T47D (cell line): Measurements from ENCODE around the gene GDF11.
A peak's percentile ranks its signal among the peaks of the same experiment; 100 is the strongest.

Experiments used
- DNase-seq, 2 experiments: peaks; one replicate each; pipeline versions ENCODE4 v3.0.0 to v3.0.0-alpha.2; 2011 to 2012; ENCODE audit warnings: low read depth in 1 of 2, low spot score in 1 of 2
- JUND ChIP-seq: IDR thresholded peaks from 2 replicates; pipeline ENCODE4 v1.6.1; 2012; ENCODE audit warnings: low read depth
- in situ Hi-C: cut with HindIII; loops from 2 replicates; pipeline ENCODE4 v1.10.0; 2016; ENCODE audit warnings: low sequenced_read_pairs, low pct_unique_long_range_greater_than_20kb

Gene GDF11

DNA sequence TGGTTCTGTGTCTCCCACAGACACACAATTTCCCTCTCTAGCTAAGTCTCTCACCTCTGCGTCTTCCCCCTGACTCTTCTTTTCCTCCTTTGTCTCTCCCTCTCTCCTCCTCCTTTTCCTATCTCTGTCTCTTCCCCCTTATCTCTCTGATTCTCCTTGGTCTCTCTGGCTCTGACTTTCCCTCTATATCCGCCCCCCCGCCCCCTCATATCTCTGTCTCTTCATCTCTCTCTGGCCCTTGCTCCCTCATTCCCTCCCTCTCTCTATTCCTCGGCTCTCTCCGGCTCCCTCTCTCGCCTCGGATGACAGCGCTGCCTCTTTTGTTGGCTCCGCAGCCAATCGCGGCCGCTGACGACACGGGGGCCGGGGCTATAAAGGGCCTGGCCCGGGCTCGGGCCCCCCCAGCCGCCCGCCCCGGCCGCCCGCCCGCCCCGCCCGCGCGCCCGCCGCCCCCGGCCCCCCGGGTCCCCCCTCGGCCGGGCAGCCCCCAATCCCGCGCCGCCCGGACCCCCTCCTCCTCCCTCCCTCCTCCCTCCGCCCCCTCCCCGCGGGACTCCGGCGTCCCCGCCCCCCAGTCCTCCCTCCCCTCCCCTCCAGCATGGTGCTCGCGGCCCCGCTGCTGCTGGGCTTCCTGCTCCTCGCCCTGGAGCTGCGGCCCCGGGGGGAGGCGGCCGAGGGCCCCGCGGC is at the start of gene GDF11:
TSS of gene GDF11 (plus strand) at position 404 of the 687 bp plus-strand sequence. CDS start at position 599, 195 bp downstream.
- DNase-seq = peak; percentile 89 to 96
- in situ Hi-C loops = no loop called here

DNA sequence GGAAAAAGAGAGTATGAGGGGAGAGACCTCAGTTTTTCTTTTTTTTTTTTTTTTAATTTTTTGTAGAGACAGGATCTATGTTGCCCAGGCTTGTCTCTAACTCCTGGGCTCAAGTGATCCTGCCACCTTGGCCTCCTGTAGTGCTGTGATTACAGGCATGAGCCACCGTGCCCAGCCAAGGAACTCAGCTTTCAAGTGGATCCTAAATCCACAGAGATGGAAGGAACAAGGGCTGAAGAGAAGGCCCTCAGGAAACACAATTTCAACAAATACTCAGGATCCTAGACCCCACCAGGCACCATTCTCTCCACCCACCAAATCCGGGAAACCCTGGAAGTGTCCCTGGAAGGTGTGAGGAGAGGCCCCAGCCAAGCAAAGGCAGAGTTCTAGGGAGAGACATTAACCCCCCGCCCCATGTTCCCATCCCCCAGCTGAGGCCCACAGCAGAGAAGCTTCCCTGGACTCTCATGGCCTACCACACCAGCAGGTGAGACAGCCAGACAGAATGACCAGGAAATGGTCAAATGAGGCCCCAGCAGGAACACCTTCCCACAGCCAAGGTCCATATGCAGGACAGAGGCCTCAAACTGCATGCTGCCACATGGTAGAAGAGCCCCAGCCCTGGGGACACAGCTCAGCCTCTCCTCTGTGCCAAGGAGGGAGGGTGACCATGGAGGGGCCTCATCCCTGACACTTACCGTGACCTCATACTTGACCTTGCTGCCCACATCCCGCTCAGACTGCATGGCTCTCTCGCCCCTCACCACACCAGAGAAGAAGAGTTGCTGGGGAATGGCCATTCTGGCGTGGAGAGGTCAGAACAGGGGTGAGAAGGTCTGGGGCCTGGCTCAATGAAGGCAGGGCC is 49.4 kb upstream of the GDF11 start:
- TF ChIP-seq JUND = no peak
- in situ Hi-C loops = no loop called here
- no peak for DNase-seq

More for the DNA sequence above, at the start of gene GDF11:
- no peak for TF ChIP-seq JUND

DNA sequence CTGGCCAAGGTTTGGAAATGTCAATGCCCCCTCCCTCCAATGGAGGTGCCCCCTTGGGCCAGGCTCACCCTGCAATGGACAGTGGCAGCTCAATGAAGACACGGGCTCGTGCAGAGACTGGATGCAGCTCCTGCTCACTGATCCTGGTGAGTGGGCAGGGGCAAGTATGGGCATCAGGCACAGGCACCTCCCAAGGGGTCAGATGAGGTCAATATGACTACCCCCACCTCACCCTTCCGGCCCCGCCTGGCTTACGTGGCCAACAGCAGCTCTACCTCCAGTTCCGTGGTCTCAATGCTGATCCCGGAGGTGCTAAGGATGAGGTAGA is 48.8 kb upstream of the GDF11 start:
- in situ Hi-C loops = no loop called here
- DNase-seq = no peak
- no peak for TF ChIP-seq JUND

DNA sequence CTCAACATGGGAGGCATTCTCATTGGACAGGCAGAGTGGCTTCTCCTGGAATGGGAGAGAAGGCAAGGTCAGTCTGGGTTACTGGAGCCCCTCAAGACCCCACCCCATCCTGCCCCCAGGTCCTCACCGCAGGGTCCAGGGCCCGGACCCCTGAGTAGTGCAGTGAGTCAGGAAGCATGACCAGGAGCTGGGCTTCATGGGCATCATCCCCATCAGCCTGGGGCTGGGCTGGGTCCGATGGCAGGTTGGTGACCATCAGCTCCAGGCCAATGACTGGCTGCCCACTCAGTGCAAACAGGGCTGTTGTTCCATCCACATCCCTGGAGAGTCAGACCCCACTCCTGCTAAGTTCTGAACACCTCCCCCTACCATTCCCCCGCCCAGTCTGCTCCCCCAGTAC is 48.3 kb upstream of the GDF11 start:
- DNase-seq = no peak
- no peak for TF ChIP-seq JUND
- in situ Hi-C loops = no loop called here

DNA sequence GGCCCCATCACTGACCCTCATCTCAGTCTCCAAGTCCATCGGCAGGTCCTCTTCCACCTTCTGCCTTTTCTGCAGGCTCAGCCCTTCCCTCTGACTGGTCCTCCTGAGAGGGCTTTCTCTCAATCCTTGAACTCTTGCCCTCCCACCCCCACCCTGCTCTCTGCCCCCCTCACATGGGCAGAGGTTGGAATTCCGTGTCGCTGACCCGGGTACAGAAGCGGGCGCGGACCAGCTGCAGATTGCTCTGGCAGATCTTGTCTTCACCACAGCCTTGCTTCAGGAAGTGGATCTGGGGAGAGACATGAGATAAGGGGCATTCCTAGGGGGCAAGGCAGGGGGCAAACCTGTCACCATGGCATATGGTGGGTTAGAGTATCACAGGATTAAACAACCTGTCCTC is 47.6 kb upstream of the GDF11 start:
- in situ Hi-C loops = no loop called here
- no peak for TF ChIP-seq JUND
- no peak for DNase-seq

DNA sequence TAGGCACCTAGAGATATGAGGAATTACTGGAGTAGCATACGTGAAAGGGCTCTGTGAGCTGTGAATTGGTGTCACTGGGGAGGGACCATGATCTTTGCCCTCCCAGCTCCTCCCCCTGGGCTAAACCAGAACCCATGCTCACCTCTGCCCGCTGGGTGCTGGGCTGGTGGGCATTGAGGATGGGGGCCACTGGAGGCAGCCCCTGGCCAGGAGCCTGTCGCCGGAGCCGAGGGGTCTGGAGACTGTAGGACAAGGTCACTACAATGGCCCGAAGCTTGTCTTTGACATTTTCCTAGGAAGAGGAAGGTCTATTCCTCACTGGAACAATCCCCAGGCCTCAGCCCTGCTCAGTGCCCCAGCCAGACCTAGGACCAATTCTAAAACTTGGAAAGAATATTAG is 46.8 kb upstream of the GDF11 start:
- DNase-seq = no peak
- in situ Hi-C loops = no loop called here
- TF ChIP-seq JUND = no peak

DNA sequence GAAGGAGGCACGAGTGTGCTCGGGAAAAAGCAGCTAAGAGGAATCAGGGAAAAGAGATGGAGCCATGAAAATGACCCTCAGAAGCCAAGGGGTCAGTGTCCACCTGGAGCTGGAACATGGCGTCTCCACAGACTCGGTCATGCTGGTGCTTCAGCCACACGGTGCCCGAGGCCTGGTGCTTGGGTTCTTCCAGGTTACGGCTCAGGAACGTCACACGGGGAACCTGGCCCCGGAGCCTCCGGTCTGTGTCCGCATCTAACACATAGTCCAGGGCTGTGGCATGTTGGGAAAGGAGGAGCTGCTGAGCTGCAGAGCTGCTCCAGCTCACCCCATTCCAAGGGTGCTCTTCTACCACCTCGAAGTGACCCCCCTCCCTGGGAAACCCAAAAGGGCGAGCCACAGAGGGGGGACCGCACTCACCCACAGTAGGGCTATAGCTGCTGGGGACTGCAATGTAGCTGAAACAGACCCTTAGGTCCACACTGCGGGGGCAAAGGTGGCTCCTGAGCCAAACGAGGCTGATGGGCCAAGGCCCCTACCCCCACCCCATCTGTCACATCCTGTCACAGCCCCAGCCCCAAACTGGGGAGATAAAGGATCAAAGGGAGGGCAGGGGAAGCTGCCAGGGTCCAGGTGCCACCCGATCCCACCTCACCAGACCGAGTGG is 46.0 kb upstream of the GDF11 start:
- in situ Hi-C loops = no loop called here
- no peak for TF ChIP-seq JUND
- no peak for DNase-seq

DNA sequence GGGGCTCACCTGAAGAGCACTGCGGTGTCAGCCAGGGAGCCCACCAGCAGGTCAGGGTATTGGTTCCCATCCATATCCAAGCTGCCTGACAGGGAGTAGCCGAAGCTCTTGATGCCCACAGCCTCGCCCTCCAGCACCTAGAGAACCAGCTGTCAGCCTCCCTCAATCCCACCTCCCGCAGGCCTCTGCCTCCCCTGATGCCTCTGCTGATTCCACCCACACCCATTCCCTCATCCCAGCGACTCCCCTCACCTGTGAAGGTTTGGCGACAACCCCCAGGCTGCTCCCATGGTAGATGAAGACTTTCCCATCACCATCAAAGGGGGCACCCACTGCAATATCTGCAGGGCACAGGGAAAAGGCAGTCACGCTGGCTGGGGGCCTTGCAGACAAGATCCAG is 45.2 kb upstream of the GDF11 start:
- DNase-seq = no peak
- in situ Hi-C loops = no loop called here
- no peak for TF ChIP-seq JUND

DNA sequence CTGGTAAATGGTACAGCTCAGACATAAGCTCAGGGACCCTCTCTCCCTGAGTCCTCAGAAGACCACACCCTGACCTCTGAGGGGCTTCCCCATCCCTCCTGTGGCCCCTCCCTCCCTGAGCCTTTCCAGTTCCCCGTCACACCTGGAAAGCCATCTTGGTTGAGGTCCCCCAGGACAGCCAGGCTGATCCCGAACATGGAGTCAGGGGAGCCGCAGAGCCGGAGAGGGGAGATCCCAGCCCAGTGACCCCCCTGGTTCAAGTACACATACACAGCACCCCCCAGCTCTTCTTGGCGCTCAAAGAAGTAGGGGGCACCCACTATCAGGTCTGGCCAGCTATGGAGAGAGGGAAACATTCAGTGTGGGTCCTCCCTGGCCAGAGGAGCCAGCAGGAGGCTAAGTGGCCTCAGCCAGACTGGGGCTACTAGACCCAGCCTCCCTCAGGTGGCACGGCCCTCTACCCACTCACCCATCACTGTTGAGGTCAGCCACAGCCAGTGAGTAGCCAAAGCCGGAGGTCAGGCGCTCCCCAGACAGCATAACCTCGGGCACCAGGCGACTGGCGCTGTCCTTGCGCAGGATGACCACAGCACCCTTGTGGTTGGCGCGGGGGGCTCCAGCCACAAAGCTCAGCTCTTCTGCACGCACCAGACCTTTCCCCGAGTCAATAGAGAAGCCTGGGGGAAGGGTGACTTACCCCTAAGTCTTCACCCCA is 44.5 kb upstream of the GDF11 start:
- in situ Hi-C loops = no loop called here
- DNase-seq = no peak
- TF ChIP-seq JUND = no peak

DNA sequence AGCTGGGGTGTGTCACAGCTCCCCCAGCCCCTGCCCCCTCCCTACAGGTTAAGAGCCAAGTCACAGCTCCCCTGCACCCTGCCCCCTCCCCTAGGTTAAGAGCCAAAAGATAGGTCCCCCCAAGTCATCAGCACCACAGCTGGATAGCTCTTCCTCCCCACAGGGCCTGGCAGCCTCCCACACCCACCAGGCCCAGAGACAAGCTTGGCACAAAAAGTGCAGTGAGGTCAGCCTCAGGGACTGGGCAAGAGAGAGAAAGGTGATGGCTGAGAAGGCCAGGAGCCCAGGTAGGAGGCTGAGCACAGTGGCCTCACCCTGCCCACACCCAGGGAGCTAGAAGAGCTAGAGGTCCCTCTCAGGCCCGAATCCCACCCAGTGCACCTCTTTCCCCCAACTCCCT is 44.0 kb upstream of the GDF11 start:
- TF ChIP-seq JUND = no peak
- in situ Hi-C loops = no loop called here
- DNase-seq = no peak

DNA sequence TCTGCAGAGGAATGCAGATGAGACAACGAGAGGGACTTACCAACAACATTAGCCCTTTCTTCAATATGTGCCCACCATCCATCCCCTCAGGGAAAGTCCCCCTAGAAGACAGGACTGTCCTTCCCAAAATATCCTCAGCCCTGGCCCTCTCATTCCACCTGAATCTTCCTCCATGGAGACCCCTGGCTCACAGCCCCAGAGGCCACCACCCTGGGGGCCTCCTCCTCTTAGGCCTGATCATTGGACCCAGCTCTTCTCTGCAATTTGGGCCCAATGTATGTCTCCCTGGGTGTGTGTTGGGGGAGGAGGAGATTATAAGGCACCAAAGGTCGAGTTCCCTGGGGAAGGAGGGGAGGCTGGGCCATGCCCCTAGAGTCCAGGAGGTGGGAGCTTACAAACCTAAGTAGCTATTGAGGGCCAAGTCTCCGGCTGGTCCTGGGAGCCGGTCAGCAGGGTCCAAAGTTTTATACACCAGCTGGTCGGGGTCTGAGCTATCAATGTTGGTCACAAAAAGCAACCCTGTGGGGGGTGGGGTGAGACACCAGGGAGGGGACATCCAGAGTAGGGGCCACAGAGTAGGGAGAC is 43.4 kb upstream of the GDF11 start:
- in situ Hi-C loops = no loop called here
- no peak for DNase-seq
- TF ChIP-seq JUND = no peak
